ENCODE data around the gene COG4.

COG4 gene

GRCh38 chr16:70494202-70494770 lies 29.1 kb downstream of the COG4 start:
- peak; percentile 36 for DNase-seq
- Histone ChIP-seq H3K36me3 (replicated peaks; ENCODE audit: insufficient read depth, low read length) (no peaks in the 10 kb centered on the region), H3K9me3 (replicated peaks; ENCODE audit: insufficient read depth, low read length) (no peaks in the 10 kb centered on the region), H3K79me2 (ENCODE audit: low read length) (no peaks in the 10 kb centered on the region), H3K27me3 (replicated peaks; ENCODE audit: insufficient read depth, low read length) (no peaks in the 10 kb centered on the region), H3K4me3 (ENCODE audit: low read length) (no peak overlapping the region), H4K20me1 (ENCODE audit: insufficient read depth, low read length) (no peaks in the 10 kb centered on the region), H3K4me2 (ENCODE audit: low read depth, low read length) (no peak overlapping the region), H3K9me2 (replicated peaks; ENCODE audit: insufficient read depth, low read length) (no peaks in the 10 kb centered on the region), H2AFZ (ENCODE audit: low read length) (no peak overlapping the region), H3K9ac (ENCODE audit: low read length) (no peak overlapping the region), H3K27ac (ENCODE audit: low read length) (no peak overlapping the region), H3K4me1 (ENCODE audit: low read length) (no peaks in the 10 kb centered on the region), H3F3A (ENCODE audit: insufficient read depth, low read length) (no peaks in the 10 kb centered on the region)
- TF ChIP-seq EZH2phosphoT487 (IDR thresholded peaks at IDR 0.05; ENCODE audit: low read length) (no peak), CTCF (IDR thresholded peaks at IDR 0.05; ENCODE audit: low read length) (no peak), EZH2 (optimal IDR thresholded peaks at IDR 0.05; ENCODE audit: low read depth, low read length) (no peak)

DNA sequence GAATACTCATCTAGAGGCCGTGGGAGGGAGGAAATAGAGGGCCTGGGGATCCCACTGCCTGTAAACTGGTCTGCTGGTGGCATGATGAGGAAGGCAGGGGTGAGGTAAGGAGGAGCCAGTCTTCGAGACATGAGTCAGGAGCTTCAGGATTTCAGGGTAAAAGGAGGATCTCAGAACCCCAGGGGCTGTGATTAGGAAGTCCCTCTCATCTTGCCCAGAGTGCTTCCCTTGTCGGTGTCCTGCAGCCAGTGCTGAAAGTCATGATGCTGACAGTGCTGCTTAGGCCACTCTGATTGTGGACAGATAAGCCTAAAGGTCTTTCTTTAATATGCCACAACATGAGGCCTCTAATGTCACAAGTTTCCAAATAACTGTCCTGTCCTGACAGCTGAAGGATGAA lies 29.6 kb downstream of the COG4 start:
- no peaks in the 10 kb centered on the region for H3F3A ChIP-seq (ENCODE audit: insufficient read depth, low read length)
- no peaks in the 10 kb centered on the region for H3K79me2 ChIP-seq (ENCODE audit: low read length)
- no peak overlapping the region for H2AFZ ChIP-seq (ENCODE audit: low read length)
- H3K27me3 ChIP-seq (replicated peaks; ENCODE audit: insufficient read depth, low read length) = no peaks in the 10 kb centered on the region
- H3K27ac ChIP-seq (ENCODE audit: low read length) = no peak overlapping the region
- H3K4me2 ChIP-seq (ENCODE audit: low read depth, low read length) = no peak overlapping the region
- no peaks in the 10 kb centered on the region for H3K9me2 ChIP-seq (replicated peaks; ENCODE audit: insufficient read depth, low read length)
- no peak overlapping the region for H3K4me3 ChIP-seq (ENCODE audit: low read length)
- H3K4me1 ChIP-seq (ENCODE audit: low read length) = no peaks in the 10 kb centered on the region
- no peaks in the 10 kb centered on the region for H3K9me3 ChIP-seq (replicated peaks; ENCODE audit: insufficient read depth, low read length)
- TF ChIP-seq EZH2 (optimal IDR thresholded peaks at IDR 0.05; ENCODE audit: low read depth, low read length) = no peak
- H3K9ac ChIP-seq (ENCODE audit: low read length) = no peak overlapping the region
- H3K36me3 ChIP-seq (replicated peaks; ENCODE audit: insufficient read depth, low read length) = no peaks in the 10 kb centered on the region
- no peaks in the 10 kb centered on the region for H4K20me1 ChIP-seq (ENCODE audit: insufficient read depth, low read length)
- no peak for DNase-seq

- no peaks in the 10 kb centered on the region for H4K20me1 ChIP-seq (ENCODE audit: insufficient read depth, low read length)
- no peak overlapping the region for H3K4me2 ChIP-seq (ENCODE audit: low read depth, low read length)
- H3K9me3 ChIP-seq (replicated peaks; ENCODE audit: insufficient read depth, low read length) = no peaks in the 10 kb centered on the region
- H2AFZ ChIP-seq (ENCODE audit: low read length) = no peak overlapping the region
- no peaks in the 10 kb centered on the region for H3K27me3 ChIP-seq (replicated peaks; ENCODE audit: insufficient read depth, low read length)
- no peaks in the 10 kb centered on the region for H3F3A ChIP-seq (ENCODE audit: insufficient read depth, low read length)
- no peaks in the 10 kb centered on the region for H3K9me2 ChIP-seq (replicated peaks; ENCODE audit: insufficient read depth, low read length)
- H3K27ac ChIP-seq (ENCODE audit: low read length) = no peak overlapping the region
- H3K9ac ChIP-seq (ENCODE audit: low read length) = no peak overlapping the region
- H3K79me2 ChIP-seq (ENCODE audit: low read length) = no peaks in the 10 kb centered on the region
- no peak overlapping the region for H3K4me3 ChIP-seq (ENCODE audit: low read length)
- no peak for DNase-seq
- no peak for TF ChIP-seq CTCF (IDR thresholded peaks at IDR 0.05; ENCODE audit: low read length)
- TF ChIP-seq EZH2 (optimal IDR thresholded peaks at IDR 0.05; ENCODE audit: low read depth, low read length) = no peak
- no peak for TF ChIP-seq EZH2phosphoT487 (IDR thresholded peaks at IDR 0.05; ENCODE audit: low read length)
- H3K4me1 ChIP-seq (ENCODE audit: low read length) = no peaks in the 10 kb centered on the region
- H3K36me3 ChIP-seq (replicated peaks; ENCODE audit: insufficient read depth, low read length) = no peaks in the 10 kb centered on the region
These were observed 33.1 kb downstream of the COG4 start for GRCh38 chr16:70490261-70490660.

DNA sequence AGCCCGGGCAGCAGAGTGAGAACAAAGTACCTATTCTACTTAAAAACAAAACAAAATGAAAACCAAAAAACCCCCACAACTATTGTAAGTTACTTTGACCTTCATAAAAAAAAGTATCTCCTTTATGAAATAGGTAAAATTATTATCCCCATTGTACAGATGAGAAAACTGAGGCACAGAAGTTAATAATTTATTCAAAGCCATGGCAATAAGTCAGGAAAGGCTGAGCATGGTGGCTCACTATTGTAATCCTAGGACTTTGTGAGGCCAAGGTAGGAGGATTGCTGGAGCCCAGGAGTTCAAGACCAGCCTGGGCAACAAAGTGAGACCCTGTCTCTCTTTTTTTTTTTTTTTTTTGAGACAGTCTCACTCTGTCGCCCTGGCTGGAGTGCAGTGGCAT lies 38.5 kb downstream of the COG4 start:
- no peak overlapping the region for H3K4me2 ChIP-seq (ENCODE audit: low read depth, low read length)
- H2AFZ ChIP-seq (ENCODE audit: low read length) = no peak overlapping the region
- H3F3A ChIP-seq (ENCODE audit: insufficient read depth, low read length) = no peaks in the 10 kb centered on the region
- no peak overlapping the region for H3K27ac ChIP-seq (ENCODE audit: low read length)
- no peak for TF ChIP-seq EZH2 (optimal IDR thresholded peaks at IDR 0.05; ENCODE audit: low read depth, low read length)
- TF ChIP-seq CTCF (IDR thresholded peaks at IDR 0.05; ENCODE audit: low read length) = no peak
- no peak for TF ChIP-seq EZH2phosphoT487 (IDR thresholded peaks at IDR 0.05; ENCODE audit: low read length)
- no peak overlapping the region for H3K4me3 ChIP-seq (ENCODE audit: low read length)
- no peak overlapping the region for H3K9ac ChIP-seq (ENCODE audit: low read length)
- no peaks in the 10 kb centered on the region for H3K4me1 ChIP-seq (ENCODE audit: low read length)
- no peaks in the 10 kb centered on the region for H3K79me2 ChIP-seq (ENCODE audit: low read length)
- no peaks in the 10 kb centered on the region for H4K20me1 ChIP-seq (ENCODE audit: insufficient read depth, low read length)
- no peak for DNase-seq
- no peaks in the 10 kb centered on the region for H3K9me3 ChIP-seq (replicated peaks; ENCODE audit: insufficient read depth, low read length)
- no peaks in the 10 kb centered on the region for H3K36me3 ChIP-seq (replicated peaks; ENCODE audit: insufficient read depth, low read length)
- no peaks in the 10 kb centered on the region for H3K27me3 ChIP-seq (replicated peaks; ENCODE audit: insufficient read depth, low read length)
- no peaks in the 10 kb centered on the region for H3K9me2 ChIP-seq (replicated peaks; ENCODE audit: insufficient read depth, low read length)
